BLaER1 (cell line): ENCODE results near the gene PIK3R3.

Experiments used
- H3K27ac ChIP-seq: shearing (Covaris generic); formaldehyde crosslinking; 2 replicates; pipeline ENCODE4 v1.8.1; 2022
- H3K27me3 ChIP-seq: shearing (Covaris generic); formaldehyde crosslinking; 2 replicates; pipeline ENCODE4 v1.8.1; 2022
- H3K36me3 ChIP-seq: shearing (Covaris generic); formaldehyde crosslinking; 2 replicates; pipeline ENCODE4 v1.8.1; 2022
- H3K4me1 ChIP-seq: shearing (Covaris generic); formaldehyde crosslinking; 2 replicates; pipeline ENCODE4 v1.8.1; 2022
- H3K4me2 ChIP-seq: shearing (Covaris generic); formaldehyde crosslinking; 2 replicates; pipeline ENCODE4 v1.8.1; 2022
- H3K4me3 ChIP-seq: shearing (Covaris generic); formaldehyde crosslinking; 2 replicates; pipeline ENCODE4 v1.8.1; 2022
- H3K9ac ChIP-seq: shearing (Covaris generic); formaldehyde crosslinking; 2 replicates; pipeline ENCODE4 v1.8.1; 2022
- H3K9me3 ChIP-seq: shearing (Covaris generic); formaldehyde crosslinking; 2 replicates; pipeline ENCODE4 v1.8.1; 2022
- H4K20me1 ChIP-seq: shearing (Covaris generic); formaldehyde crosslinking; 2 replicates; pipeline ENCODE4 v1.8.1; 2022
- Cebpa-rat ChIP-seq: shearing (Covaris generic); IDR thresholded peaks from 2 replicates; pipeline ENCODE4 v1.8.1; 2022

Gene PIK3R3

GRCh38 chr1:46172321-46172720 is 39.9 kb upstream of the PIK3R3 start:
- H3K27ac ChIP-seq, result 0 out of 2 replicates have a peak overlapping the region, but pooled peaks have one; percentile 65
- peaks cover 50% of the 10 kb centered on the region for H3K4me1 ChIP-seq

DNA sequence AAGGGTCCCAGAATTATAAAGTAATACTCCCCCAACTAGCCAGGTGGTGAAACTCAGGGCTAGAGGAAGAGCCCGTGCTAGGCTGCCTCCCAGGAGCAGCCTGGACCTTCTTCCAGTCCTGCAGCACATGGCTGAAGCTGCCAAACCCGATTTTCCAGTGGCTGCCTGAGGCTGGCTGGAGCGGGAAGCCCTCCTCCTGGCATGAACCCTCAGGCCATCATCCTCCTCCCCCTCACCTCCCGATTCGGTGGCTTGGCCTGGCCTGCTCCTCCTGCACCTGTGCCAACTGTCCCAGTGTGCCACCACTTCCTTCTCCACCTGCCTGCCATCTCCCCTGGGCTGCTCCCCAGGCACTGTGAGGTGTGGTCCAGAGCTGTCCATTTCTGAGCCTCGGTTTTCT is 39.4 kb upstream of the PIK3R3 start:
- H3K9me3 ChIP-seq, result no peaks in the 10 kb centered on the region
- H3K4me1 ChIP-seq, result peaks cover 54% of the 10 kb centered on the region
- peak overlapping the region; percentile 57; the same call in 1 of the 2 replicates for H3K9ac ChIP-seq
- H4K20me1 ChIP-seq, result no peaks in the 10 kb centered on the region
- peak overlapping the region; percentile 75 for H3K4me2 ChIP-seq
- H3K27me3 ChIP-seq, result peaks cover 9% of the 10 kb centered on the region; the same call in 1 of the 2 replicates
- peak overlapping the region; percentile 65 for H3K27ac ChIP-seq
- no peaks in the 10 kb centered on the region for H3K36me3 ChIP-seq
- H3K4me3 ChIP-seq, result no peak overlapping the region
- no peak for TF ChIP-seq Cebpa-rat

More at GRCh38 chr1:46172321-46172720, 39.9 kb upstream of the PIK3R3 start:
- no peaks in the 10 kb centered on the region for H3K36me3 ChIP-seq
- peaks cover 4% of the 10 kb centered on the region; the same call in 1 of the 2 replicates for H3K27me3 ChIP-seq
- no peak for TF ChIP-seq Cebpa-rat
- no peak overlapping the region for H3K9ac ChIP-seq
- no peak overlapping the region for H3K4me3 ChIP-seq
- no peaks in the 10 kb centered on the region for H3K9me3 ChIP-seq
- peak overlapping the region; percentile 75 for H3K4me2 ChIP-seq
- H4K20me1 ChIP-seq, result no peaks in the 10 kb centered on the region

- Histone ChIP-seq H3K4me2 (peak overlapping the region; percentile 75), H4K20me1 (no peaks in the 10 kb centered on the region), H3K9me3 (no peaks in the 10 kb centered on the region), H3K9ac (peak overlapping the region; percentile 57; the same call in 1 of the 2 replicates), H3K4me1 (peaks cover 55% of the 10 kb centered on the region), H3K4me3 (no peak overlapping the region), H3K36me3 (no peaks in the 10 kb centered on the region), H3K27ac (peak overlapping the region; percentile 65), H3K27me3 (peaks cover 12% of the 10 kb centered on the region; the same call in 1 of the 2 replicates)
- no peak for TF ChIP-seq Cebpa-rat
Observed at GRCh38 chr1:46171351-46171750, 38.9 kb upstream of the PIK3R3 start.

GRCh38 chr1:46169811-46170454 is 37.5 kb upstream of the PIK3R3 start:
- Histone ChIP-seq H3K36me3 (no peaks in the 10 kb centered on the region), H3K4me2 (no peak overlapping the region), H3K27ac (no peak overlapping the region), H4K20me1 (no peaks in the 10 kb centered on the region), H3K4me1 (peaks cover 55% of the 10 kb centered on the region), H3K27me3 (peaks cover 13% of the 10 kb centered on the region; the same call in 1 of the 2 replicates), H3K4me3 (no peak overlapping the region), H3K9me3 (no peaks in the 10 kb centered on the region), H3K9ac (no peak overlapping the region)
- TF ChIP-seq Cebpa-rat, result no peak

- Histone ChIP-seq H3K4me3 (no peak overlapping the region), H3K4me2 (no peak overlapping the region), H3K36me3 (no peaks in the 10 kb centered on the region), H3K9ac (no peak overlapping the region), H3K27ac (no peak overlapping the region), H3K9me3 (no peaks in the 10 kb centered on the region), H3K27me3 (peaks cover 13% of the 10 kb centered on the region; the same call in 1 of the 2 replicates), H3K4me1 (peaks cover 45% of the 10 kb centered on the region), H4K20me1 (no peaks in the 10 kb centered on the region)
- TF ChIP-seq Cebpa-rat, result no peak
Observed at GRCh38 chr1:46168477-46168876, 36.0 kb upstream of the PIK3R3 start.

- TF ChIP-seq Cebpa-rat, result no peak
- Histone ChIP-seq H3K4me3 (peak overlapping the region; percentile 59), H3K9ac (peak overlapping the region; percentile 61), H3K27ac (peak overlapping the region; percentile 37; the same call in 1 of the 2 replicates), H4K20me1 (no peaks in the 10 kb centered on the region), H3K27me3 (peaks cover 13% of the 10 kb centered on the region; the same call in 1 of the 2 replicates), H3K4me1 (peaks cover 28% of the 10 kb centered on the region), H3K9me3 (no peaks in the 10 kb centered on the region), H3K4me2 (peak overlapping the region; percentile 62), H3K36me3 (no peaks in the 10 kb centered on the region)
Observed at GRCh38 chr1:46166521-46167462, 34.4 kb upstream of the PIK3R3 start.

- Histone ChIP-seq H3K9ac (no peak overlapping the region), H3K4me3 (no peak overlapping the region), H3K9me3 (no peaks in the 10 kb centered on the region), H3K4me2 (no peak overlapping the region), H4K20me1 (no peaks in the 10 kb centered on the region), H3K36me3 (no peaks in the 10 kb centered on the region), H3K27me3 (no peaks in the 10 kb centered on the region), H3K4me1 (no peaks in the 10 kb centered on the region), H3K27ac (no peak overlapping the region)
- no peak for TF ChIP-seq Cebpa-rat
Observed at GRCh38 chr1:46160212-46160611, 27.8 kb upstream of the PIK3R3 start.

- no peak for TF ChIP-seq Cebpa-rat
- no peak overlapping the region for H3K9ac ChIP-seq
Observed at GRCh38 chr1:46159516-46159915, 27.1 kb upstream of the PIK3R3 start.

DNA sequence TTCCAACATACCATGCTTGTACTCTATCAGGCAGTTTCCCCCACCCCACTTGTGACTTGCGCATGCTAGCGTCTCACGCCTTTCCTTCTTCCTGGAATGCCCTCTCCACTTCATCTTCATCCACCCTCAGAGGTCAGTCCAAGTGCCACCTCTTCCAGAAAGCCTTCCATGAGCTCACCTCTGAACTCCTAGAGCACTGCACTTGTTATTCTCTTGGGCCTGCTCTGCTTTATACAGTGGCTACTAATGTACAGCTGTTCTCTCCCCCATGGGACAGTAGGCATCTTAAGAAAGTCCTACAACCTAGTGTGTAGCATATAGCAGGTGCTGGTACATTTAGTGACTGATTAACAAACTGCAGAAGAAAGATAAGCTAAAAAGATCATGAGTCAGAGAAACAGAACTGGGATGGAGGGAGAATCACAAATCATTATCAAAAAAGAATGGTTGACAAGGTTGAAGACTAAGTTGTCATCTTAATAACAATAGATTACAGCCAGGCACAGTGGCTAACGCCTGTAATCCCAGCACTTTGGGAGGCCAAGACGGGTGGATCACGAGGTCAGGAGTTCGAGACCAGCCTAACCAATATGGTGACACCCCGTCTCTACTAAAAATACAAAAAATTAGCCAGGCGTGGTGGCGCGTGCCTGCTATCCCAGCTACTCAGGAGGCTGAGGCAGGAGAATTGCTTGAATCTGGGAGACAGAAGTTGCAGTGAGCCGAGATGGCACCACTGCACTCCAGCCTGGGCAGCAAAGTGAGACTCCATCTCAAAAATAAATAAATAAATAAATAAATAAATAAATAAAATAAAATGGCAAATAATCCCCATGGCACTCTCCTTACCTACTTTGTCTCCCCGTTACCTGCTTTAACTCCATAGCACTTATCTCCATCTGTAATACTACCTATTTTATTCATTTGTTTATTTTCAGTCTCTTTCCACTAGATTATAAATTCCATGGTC is 26.2 kb upstream of the PIK3R3 start:
- no peak overlapping the region for H3K9ac ChIP-seq
- H3K9me3 ChIP-seq, result no peaks in the 10 kb centered on the region
- H3K27ac ChIP-seq, result no peak overlapping the region
- no peak for TF ChIP-seq Cebpa-rat
- no peaks in the 10 kb centered on the region for H3K27me3 ChIP-seq
- H3K4me3 ChIP-seq, result no peak overlapping the region
- H3K4me2 ChIP-seq, result no peak overlapping the region
- no peaks in the 10 kb centered on the region for H3K4me1 ChIP-seq
- no peaks in the 10 kb centered on the region for H3K36me3 ChIP-seq
- H4K20me1 ChIP-seq, result no peaks in the 10 kb centered on the region

More at GRCh38 chr1:46159516-46159915, 27.1 kb upstream of the PIK3R3 start:
- Histone ChIP-seq H3K36me3 (no peaks in the 10 kb centered on the region), H4K20me1 (no peaks in the 10 kb centered on the region), H3K27ac (no peak overlapping the region), H3K4me1 (no peaks in the 10 kb centered on the region), H3K4me2 (no peak overlapping the region), H3K27me3 (no peaks in the 10 kb centered on the region), H3K4me3 (no peak overlapping the region), H3K9me3 (no peaks in the 10 kb centered on the region)
